H7 (cell line): ENCODE measurements around the gene OPRL1. TPM values are rescaled to one million over a fixed set of nuclear protein-coding genes. Genes with fewer than 3 reads are reported as not detected.

Experiments used
- DNase-seq: peaks from one replicate; pipeline ENCODE4 v3.0.0; 2012
- H3K27me3 ChIP-seq: 2 replicates; pipeline ENCODE4 v1.6.0; 2011; ENCODE audit warnings: mild to moderate bottlenecking, low read length; ENCODE audit not compliant: control insufficient read depth, insufficient read depth
- H3K36me3 ChIP-seq: replicated peaks from 2 replicates; pipeline ENCODE4 v1.5.1; 2011; ENCODE audit warnings: low read length; ENCODE audit not compliant: control insufficient read depth, insufficient read depth
- H3K4me3 ChIP-seq: 2 replicates; pipeline ENCODE4 v1.5.1; 2011; ENCODE audit warnings: low read depth, mild to moderate bottlenecking, control low read depth, low read length, moderate library complexity; ENCODE audit not compliant: insufficient read depth
- total RNA-seq: library from RNA; depleted of rRNA; stranded (reverse); fragments of >200 nt; shearing (Covaris generic); gene quantifications from 2 replicates; pipeline ENCODE4 v1.2.3, GENCODE V29; 2014

Gene OPRL1
- total RNA-seq, 1 experiment from 2014 or later, result 2.4 TPM

DNA sequence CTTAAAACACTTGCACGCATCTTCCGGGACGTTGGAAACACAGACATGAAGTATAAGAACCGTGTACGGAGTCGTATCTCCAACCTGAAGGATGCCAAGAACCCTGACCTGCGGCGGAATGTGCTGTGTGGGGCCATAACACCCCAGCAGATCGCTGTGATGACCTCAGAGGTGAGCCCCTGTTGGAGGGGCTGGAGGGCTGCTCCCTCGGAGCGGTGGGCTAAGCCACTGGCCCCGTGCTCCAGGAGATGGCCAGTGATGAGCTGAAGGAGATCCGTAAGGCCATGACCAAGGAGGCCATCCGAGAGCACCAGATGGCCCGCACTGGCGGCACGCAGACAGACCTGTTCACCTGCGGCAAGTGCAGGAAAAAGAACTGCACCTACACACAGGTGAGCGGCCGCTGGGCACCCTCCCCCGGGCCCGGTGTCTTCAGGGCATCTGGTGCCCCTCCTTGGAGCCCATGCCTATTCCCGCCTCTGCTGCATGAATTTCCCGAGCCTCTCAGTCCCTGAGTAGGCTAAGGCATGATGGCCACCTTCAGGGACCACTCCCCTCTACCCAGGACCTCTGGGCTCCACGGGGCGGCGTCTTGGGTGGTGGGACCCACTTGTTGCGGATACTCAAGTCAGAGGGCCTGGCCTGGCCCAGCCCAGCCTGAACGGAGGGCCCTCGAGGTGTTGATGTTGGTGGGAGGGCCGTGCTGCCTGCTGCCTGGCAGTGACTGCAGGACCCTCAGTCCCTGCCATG is 9.5 kb upstream of the OPRL1 start:
- Histone ChIP-seq H3K27me3 (no peaks in the 10 kb centered on the region), H3K36me3 (no peaks in the 10 kb centered on the region; the same call in 1 of the 2 replicates)

DNA sequence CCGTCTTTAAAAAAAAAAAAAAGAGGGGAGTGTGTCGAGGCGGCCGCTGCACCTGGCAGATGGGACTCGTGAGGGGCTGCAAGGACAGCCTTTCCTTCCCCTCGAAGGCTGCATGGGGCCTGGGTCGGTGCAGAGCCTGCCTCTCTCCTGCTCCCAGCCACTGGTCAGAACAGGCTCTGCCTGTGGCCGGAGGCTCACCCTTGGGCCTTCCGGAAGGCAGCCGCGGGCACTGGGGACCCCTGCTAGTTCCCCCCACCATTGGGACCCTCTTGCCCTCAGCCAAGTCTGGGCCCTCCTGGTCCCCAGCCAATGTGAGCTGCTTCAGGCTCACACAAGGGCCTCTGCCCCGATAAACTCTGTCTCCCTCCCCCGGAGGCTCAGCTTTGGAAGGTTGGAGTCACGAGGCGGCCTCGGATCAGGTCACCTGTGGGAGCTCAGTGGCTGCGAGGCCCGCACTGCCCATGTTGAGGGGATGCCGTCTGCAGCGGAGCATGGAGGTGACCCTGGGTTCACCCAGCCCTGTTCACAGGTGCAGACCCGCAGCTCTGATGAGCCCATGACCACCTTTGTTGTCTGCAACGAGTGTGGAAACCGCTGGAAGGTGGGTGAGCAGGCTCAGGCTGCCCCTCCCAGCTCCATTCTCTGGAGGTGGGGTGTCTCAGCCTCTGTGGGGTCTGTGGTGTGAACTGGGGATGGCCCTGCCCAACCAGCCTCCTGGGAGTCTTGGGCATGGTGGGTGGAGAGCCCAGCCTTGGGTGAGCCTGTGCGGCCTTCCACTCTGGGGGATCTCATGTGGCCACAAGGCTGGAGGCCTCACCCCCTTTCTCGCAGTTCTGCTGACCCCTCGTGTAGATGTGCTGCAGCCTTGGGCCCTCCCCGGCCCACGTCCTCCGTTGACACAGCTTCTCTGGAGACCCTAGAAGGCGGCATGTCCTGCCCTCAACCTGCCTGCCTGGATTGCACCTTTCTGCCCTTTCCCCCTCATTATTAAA is 8.2 kb upstream of the OPRL1 start:
- Histone ChIP-seq H3K27me3 (no peaks in the 10 kb centered on the region), H3K4me3 (no peak overlapping the region), H3K36me3 (no peaks in the 10 kb centered on the region; the same call in 1 of the 2 replicates)
- DNase-seq, result no peak

More for the DNA sequence above, 9.5 kb upstream of the OPRL1 start:
- no peak overlapping the region for H3K4me3 ChIP-seq
- DNase-seq, result no peak

DNA sequence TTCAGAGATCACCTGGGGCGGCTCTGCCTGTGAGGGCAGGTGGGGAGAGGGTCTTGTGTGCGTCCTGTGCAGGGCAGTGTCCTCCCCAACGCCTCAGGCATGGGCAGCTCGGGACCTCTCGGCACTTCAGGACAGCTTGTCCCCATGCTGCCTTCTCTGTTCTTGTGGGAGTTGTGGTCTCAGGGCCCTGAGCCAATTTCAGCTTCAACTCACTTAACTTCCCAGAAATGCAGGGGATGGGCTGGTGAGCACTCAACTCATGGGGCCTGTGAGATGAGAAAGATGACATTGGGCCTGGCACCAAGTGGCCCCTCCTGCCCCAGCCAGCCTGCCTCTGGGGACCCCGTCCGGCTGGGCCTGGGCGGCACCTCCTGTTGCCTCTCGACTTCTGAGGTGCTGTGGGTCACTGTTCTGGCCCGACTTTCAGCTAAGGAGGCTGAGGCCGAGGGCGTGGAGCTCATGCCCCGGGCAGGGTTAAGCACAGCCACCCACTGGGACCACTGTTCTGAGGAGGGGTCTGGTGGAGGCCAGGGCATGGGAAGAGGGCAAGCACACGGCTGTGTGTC is 7.3 kb upstream of the OPRL1 start:
- no peak overlapping the region for H3K4me3 ChIP-seq
- H3K27me3 ChIP-seq, result no peaks in the 10 kb centered on the region
- DNase-seq, result no peak
- no peaks in the 10 kb centered on the region; the same call in 1 of the 2 replicates for H3K36me3 ChIP-seq

DNA sequence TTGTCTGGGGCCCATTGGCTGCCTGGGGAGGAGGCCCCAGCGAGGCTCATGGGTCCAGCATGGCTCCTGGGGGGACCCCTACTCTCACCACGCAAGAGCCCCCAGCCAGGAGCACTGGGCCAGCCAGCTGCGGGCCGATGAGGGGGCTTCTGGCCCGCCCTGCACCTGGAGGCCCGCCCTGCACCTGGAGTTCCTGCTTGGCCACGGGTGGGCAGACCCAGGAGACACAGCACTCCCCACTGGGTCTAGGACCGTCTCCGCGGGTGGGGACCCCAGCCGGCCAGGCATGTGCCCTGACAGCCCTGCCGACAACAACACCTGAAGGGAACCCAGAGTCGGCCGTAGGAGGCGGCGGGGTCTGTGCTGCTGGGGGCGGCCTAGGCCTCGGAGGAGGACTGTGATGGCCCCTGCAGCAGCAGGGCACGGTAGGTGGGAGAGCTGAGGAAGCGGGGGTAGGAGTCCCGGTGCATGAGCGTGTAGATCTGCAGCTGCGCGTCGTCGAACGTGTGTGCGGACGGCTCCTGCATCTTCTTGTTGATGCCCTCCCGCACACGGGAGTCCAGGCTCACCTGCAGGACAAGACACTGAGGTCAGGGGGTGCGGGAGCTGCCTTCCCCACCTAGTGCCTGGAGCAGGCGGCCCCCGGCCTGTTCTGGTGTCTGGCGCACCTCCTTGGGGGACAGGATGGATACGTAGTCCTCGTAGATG is 6.3 kb upstream of the OPRL1 start:
- H3K4me3 ChIP-seq, result no peak overlapping the region
- H3K36me3 ChIP-seq, result no peaks in the 10 kb centered on the region; the same call in 1 of the 2 replicates
- no peak for DNase-seq
- H3K27me3 ChIP-seq, result no peaks in the 10 kb centered on the region

DNA sequence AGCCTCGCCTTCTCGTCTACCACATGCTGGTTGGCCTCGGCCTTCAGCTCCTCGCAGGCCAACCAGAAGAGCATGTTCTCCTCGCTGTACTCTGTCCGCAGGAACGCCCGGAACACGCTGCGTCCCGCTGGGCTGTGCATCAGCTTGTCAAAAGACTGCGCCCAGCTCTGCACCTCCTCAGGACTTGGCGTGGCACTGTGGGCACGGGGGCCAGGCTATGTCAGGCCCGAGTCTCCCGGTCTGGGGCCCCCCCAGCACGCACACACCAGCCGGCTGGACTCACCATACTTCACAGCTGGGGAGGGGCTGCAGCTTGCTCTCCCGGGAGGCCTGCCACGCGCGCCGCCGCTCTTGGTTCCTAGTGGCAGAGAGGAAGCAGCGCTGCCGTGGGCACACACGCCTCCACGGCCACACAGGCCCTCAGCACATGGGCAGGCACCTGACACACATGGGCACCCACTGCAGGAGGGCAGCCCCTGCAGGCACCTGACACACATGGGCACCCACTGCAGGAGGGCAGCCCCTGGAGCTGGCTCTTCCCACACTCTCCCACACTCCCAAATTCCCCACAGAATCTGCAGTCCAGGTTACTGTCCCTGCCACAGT is 5.6 kb upstream of the OPRL1 start:
- Histone ChIP-seq H3K4me3 (no peak overlapping the region), H3K27me3 (no peaks in the 10 kb centered on the region), H3K36me3 (no peaks in the 10 kb centered on the region; the same call in 1 of the 2 replicates)
- no peak for DNase-seq

DNA sequence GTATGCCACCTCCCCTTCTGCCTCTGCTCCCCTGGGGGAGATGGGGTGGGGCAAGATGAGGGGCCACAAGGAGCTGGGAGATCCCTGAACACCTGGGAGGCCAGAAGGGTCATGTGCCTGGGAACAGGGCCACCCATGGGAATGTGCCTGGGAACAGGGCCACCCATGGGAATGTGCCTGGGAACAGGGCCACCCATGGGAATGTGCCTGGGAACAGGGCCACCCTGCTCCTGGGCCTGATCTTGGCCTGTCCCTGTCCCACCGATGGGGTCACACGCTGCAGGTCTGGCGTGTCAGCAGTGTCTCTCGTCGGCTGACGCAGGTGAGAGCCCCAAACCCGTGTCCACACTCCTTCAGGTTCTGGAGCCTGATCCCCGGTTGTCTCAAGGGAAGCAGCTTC is 4.9 kb upstream of the OPRL1 start:
- Histone ChIP-seq H3K27me3 (peaks cover under 1% of the 10 kb centered on the region; the same call in 1 of the 2 replicates), H3K36me3 (no peaks in the 10 kb centered on the region; the same call in 1 of the 2 replicates), H3K4me3 (no peak overlapping the region)
- DNase-seq, result no peak

DNA sequence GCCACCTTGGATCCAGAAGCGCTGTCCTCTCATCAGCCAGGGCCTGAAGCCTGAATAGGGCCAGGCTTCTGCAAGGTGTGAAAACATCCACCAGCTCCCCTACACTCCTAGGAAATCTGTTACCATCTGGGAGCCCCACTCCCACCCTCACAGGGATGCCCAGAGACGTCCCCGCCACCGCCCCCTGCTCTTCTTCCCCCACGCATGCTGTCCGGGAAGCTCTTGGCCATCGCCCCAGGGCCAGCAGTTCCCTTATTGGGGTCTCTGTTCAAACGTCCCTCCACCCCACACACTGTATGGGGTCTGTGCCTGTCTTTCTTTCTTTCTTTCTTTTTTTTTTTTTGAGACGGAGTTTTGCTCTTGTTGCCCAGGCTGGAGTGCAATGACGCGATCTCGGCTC is 4.3 kb upstream of the OPRL1 start:
- Histone ChIP-seq H3K27me3 (peaks cover 6% of the 10 kb centered on the region), H3K36me3 (no peaks in the 10 kb centered on the region), H3K4me3 (no peak overlapping the region)
- DNase-seq, result no peak

DNA sequence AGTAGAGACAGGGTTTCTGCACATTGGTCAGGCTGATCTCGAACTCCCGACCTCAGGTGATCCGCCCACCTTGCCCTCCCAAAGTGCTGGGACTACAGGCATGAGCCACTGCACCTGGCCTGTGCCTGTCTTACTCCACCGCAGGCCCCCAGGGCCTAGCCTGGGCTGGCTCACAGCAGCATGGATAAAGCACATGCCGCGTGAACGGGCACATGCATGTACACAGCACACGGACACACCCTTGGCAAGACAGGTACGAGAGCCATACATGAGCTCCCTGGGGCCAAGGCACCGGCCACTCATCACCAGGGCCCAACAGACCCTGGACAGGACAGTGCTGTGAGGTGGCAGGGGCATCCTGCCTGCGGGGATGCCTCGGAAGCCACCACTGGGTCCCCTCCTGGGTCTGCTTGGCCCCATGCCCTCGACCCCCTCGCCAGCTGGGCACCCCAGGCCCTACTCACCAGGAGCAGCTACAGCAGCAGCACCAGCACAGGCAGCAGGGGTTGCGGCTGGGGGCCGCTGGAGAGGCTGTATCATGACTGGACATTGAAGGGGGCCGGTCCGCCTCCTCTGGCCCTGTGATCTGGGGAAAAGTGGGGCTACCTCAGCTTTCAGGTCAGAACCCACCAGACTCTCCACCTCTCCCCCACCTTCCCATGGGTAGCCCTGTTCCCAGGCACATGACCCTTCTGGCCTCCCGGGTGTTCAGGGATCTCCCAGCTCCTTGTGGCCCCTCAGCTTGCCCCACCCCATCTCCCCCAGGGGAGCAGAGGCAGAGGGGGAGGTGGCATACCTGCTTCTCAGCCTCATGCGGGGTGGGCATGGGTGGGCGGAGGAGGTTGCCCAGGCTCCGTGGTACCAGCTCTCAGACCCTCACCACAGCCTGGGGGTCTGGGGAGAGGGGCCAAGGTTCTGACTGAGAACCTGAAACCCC is 3.6 kb upstream of the OPRL1 start:
- peaks cover 8% of the 10 kb centered on the region for H3K27me3 ChIP-seq
- H3K36me3 ChIP-seq, result no peaks in the 10 kb centered on the region
- no peak overlapping the region for H3K4me3 ChIP-seq
- DNase-seq, result no peak

DNA sequence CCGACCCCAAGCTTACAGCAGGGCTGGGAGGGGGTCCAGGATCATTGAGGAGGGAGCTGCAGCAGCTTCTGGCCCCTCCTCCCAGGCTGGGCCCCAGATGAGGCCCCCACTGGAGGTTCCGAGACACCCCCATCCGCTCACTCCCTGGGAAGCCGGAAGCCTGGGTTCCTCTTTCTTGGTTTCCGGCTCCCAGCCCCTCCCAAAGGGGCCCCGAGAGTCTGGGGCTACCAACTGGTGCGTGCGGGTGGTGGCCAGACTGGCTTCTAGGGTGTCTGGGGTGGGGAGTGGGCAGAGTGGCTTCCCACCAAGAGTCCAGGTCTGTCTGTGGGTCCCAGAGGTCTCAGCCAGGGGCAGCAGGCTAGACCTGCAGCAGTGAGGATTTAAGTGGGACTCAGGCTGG is 2.8 kb upstream of the OPRL1 start:
- no peak overlapping the region for H3K4me3 ChIP-seq
- no peaks in the 10 kb centered on the region for H3K36me3 ChIP-seq
- DNase-seq, result no peak
- H3K27me3 ChIP-seq, result peaks cover 10% of the 10 kb centered on the region

DNA sequence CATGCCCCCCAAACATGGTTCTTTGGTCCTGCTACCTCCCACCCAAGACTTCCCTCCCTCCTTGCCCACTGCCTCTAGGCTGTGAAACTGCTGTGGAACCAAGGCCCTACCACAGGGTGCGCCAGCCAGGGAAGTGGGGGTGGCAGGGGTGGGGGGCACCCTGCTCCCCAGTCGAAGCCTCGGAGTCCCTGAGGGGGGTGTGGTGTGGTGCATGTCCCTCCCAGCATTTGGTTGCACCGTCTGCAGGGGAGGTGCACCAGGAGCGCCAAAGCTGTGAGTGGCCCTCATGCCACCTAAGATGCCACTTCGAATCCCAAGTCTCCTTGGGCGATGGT is 2.4 kb upstream of the OPRL1 start:
- no peaks in the 10 kb centered on the region for H3K36me3 ChIP-seq
- H3K4me3 ChIP-seq, result no peak overlapping the region
- peaks cover 14% of the 10 kb centered on the region for H3K27me3 ChIP-seq
- no peak for DNase-seq

DNA sequence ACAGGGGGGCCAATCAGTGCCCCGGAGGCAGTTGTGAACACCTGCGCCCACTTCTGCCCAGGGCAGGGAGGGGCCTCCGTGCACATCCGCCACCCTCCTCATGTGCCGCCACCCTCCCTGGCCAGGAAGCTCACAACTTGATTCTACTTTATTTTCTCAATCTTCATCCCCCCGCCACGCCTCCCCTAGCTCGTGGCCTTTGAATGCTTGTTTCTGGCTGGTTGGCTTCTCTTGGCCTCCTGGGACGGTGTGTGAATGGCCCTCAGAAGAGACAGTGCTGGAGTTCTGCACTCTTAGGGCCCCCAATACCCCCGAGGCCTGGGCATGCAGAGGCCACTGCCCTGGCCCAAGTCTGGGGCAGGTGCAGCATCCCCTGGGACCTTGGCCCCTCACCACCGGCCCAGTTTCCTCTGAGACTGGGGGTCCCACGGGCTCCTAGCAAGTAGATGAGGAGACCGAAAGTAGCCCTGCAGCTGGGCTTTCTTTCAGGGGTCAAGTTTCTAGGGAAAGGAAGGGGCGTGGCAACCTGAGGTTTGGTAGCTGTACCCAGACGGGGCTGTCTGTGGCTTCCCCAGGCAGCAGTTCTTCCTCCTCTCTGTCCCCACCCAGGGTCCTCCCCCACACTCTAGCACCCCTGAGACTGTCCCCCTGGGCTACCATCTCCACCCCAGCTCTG is 1.9 kb upstream of the OPRL1 start:
- Histone ChIP-seq H3K27me3 (peaks cover 18% of the 10 kb centered on the region), H3K4me3 (no peak overlapping the region), H3K36me3 (no peaks in the 10 kb centered on the region)
- DNase-seq, result peak; percentile 74

DNA sequence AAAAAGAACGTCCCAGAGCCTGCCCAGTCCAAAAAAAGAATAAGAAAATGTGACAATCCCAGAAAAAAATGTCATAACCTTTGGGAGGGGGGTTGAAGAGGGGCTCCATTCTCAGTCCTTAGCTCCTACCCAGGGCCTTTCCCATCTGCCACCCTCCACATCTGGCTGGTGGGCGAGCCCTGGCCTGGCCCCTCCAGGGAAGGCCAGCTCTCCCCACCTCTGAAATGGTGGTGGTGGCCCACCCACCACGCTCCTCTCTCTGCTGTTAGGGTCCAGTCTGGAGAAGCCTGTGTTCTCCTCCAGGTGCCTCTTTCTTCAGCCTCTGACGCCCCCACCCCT is 979 bp upstream of the OPRL1 start:
- H3K4me3 ChIP-seq, result peak overlapping the region; percentile 75
- no peaks in the 10 kb centered on the region for H3K36me3 ChIP-seq
- no peak for DNase-seq
- peaks cover 23% of the 10 kb centered on the region for H3K27me3 ChIP-seq
